COR-L47 (cell line): ENCODE data around the gene FOXD4.
"Not testable (repeated sequence)": the region's sequence is repeated elsewhere in the genome, so short reads cannot be mapped to it uniquely, and the experiment has no call there.

ENCODE experiments used
- DNase-seq: peaks from one replicate; lab custom pipeline; 2025; lab: John Stamatoyannopoulos, UW

FOXD4 gene

DNA sequence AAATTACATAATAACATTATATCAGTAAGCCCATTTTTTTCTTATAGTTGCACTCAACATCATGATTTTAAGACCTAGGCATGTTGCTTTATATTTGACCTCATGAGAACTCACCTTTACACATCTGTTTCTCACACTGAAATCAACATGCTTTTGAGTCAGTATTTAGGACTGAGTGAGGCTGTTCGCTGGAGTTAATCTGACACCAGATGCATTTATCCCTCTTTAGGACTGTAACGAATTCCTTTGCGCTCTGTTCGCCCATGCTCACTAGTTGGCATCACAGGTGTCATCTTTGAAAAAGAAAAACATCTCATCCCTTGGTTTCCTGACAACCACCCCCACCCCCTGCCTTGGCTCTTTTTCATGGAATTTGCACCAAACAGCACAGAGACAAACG is 24.3 kb downstream of the FOXD4 start:
- DNase-seq = not testable (repeated sequence)

DNA sequence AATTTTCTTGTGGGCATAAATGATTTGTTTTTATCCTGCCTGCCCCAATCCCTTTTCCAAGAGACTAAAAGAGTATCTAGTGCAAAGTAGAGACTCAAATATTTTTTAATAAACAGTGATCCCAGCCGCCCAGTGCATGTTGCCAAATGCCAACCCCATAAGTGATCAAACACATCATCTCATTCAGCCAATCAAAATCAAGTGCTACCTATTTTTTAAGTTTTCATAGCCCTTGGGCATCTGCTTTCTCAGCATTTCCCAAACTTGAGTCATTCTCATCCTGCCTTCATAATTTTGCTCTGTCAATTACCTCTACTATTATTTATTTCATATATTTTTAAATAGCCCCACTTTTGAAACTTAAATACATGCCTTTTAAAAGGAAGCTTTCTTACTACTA is 27.4 kb downstream of the FOXD4 start:
- DNase-seq = not testable (repeated sequence)

DNA sequence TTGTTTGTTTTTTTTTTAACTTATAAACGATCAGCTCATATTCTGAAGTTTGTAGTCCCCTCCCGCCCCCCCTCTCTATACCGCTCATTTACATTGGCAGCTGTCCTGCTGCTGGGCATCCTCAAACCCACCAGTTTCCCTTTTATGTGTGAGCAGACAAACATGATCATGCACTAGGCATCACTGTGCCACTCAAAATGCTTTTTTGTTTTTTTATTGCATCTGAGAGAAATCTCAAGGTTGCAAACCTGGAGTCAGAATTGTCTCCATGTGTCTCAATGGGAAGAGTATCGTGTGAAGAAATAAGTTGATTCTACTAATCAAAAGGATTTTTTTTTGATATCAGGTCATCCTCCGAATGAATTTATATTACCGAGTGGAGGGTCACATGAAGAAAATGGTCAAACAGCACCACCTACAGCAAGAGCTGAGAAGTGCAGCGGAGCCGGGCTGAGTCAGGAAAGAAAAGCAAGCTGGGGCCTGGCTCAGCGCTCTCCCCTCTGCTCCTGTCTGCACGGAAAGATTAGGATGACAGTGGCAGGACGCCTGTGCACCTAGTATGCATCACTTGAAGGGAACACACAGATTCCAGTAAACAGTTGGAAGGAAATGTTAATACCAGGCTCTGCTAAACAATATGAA is 29.7 kb downstream of the FOXD4 start:
- not testable (repeated sequence) for DNase-seq

DNA sequence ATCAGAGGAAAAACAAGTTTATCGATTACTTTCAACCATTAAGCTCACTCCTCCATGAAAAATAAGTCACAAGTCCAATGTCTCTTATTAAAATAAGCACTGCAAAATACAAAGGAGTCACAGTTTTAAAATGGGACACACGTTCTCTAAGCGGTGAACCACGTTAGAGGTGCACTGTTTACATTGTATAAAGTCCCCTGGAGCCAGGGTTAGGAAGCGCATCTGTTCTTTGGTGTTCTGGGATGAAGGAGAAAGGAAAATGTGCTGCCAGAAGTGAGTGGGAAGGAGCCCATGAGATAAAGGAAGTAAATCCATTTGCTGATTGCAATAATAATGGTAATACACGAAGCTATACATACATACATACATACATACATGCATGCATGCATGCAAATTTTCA is 30.4 kb downstream of the FOXD4 start:
- not testable (repeated sequence) for DNase-seq

DNA sequence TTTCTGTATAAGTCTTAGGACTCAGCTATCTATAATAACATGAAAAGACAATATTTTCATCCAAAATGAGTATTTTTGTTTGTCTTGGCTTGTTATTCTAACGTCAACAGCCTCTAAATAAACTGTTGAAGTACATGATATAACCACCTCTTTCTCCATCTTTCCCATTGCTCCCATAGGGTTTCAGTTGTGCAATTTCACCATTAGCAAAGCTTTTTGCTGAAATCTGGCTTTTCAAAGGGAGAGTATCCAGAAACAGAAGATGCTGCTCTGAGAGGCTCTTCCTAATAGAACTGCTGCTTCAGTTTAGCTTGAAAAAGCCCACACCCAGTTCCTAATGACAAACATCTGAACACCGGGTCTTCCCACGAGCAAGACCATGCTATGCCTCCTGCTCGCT is 31.1 kb downstream of the FOXD4 start:
- DNase-seq = not testable (repeated sequence)

DNA sequence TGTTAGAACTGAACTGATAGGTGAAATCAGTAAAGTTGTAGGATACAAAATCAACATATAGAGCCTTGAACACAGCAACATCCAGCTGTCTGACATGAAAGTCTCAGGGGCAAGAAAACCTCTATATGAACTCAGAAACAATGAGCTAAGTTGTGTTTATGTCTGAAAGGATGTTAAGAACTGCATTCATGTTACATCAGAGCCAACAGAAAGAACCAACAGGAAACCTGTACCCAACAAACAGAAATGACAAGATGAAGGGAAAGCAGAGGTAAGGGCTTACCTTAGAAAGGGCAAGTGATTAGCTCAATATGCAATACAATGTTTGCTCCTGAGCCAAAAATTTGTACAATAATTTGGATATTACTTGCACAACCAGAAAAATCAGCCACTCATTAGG is 31.5 kb downstream of the FOXD4 start:
- DNase-seq = not testable (repeated sequence)

DNA sequence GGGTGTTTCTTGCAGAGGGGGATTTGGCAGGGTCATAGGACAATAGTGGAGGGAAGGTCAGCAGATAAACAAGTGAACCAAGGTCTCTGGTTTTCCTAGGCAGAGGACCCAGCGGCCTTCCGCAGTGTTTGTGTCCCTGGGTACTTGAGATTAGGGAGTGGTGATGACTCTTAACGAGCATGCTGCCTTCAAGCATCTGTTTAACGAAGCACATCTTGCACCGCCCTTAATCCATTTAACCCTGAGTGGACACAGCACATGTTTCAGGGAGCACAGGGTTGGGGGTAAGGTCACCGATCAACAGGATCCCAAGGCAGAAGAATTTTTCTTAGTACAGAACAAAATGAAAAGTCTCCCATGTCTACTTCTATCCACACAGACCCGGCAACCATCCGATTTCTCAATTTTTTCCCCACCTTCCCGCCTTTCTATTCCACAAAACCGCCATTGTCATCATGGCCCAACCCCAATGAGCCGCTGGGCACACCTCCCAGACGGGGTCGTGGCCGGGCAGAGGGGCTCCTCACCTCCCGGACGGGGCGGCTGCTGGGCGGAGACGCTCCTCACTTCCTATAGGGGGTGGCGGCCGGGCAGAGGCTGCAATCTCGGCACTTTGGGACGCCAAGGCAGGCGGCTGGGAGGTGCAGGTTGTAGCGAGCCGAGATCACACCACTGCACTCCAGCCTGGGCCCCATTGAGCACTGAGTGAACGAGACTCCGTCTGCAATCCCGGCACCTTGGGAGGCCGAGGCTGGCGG is 35.1 kb downstream of the FOXD4 start:
- DNase-seq = not testable (repeated sequence)

DNA sequence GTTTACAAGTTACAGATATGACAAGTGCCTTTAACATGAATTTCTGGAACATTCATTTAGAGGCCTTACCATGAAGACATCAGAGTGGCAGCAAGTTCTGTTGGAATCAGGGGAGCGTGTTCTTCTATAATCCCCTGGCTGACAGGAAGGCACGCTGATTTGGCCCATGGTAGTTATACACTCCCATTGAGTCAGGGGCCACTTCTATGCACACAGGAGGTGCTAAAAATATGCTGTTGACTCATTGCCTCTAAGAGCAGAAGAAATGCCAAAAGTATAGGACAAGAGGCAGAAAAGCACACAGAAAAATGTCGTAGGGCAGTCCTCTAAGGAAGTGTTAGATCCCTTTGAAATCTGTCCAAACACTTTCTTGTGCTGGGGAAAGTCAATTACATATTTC is 39.9 kb downstream of the FOXD4 start:
- not testable (repeated sequence) for DNase-seq

DNA sequence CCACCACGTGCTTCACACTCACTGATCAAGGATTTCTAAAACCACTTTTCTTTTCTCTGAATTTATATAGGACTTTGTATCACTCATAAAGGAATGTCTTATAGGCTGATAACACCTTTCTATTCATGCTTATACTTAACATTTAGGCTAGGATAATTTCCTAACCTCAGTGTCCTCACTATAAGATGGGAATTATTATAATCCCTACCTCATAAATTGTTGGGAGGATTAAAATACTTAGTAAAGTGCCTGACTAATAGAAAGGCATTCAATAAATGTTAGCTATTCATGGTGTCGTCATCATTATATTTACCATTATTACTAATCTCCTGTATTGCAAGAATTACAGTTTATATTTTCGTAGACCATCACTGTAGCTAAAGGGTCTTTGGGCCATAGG is 41.8 kb downstream of the FOXD4 start:
- DNase-seq = not testable (repeated sequence)

DNA sequence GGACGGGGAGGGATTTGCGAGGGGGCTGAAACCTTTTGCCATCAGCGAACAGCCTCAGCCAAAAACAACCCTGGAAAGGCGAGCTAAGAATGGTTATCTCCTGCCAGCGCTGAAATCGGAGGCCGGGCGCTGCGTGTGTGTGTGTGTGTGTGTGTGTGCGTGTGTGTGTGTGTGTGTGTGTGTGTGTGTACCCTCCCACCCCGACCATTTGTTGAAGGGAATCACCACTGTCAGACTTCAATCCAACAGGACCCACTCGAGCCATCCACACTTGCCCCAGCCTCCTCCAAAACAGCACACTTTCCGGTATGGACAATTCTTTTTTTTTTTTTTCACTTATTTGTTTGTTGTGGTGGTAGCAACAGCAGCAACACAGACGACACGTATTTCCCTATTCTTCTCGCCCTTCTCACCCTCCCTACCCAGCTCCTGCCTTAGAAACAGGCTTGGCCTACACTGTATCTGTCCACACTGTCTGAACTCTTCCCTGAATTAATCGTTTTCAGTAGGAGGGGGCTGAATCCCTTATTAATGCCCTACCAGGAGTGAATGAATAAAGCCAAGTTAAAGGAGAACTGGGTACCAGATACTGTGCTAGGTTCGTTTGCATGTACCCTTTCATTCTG is 44.2 kb downstream of the FOXD4 start:
- not testable (repeated sequence) for DNase-seq

DNA sequence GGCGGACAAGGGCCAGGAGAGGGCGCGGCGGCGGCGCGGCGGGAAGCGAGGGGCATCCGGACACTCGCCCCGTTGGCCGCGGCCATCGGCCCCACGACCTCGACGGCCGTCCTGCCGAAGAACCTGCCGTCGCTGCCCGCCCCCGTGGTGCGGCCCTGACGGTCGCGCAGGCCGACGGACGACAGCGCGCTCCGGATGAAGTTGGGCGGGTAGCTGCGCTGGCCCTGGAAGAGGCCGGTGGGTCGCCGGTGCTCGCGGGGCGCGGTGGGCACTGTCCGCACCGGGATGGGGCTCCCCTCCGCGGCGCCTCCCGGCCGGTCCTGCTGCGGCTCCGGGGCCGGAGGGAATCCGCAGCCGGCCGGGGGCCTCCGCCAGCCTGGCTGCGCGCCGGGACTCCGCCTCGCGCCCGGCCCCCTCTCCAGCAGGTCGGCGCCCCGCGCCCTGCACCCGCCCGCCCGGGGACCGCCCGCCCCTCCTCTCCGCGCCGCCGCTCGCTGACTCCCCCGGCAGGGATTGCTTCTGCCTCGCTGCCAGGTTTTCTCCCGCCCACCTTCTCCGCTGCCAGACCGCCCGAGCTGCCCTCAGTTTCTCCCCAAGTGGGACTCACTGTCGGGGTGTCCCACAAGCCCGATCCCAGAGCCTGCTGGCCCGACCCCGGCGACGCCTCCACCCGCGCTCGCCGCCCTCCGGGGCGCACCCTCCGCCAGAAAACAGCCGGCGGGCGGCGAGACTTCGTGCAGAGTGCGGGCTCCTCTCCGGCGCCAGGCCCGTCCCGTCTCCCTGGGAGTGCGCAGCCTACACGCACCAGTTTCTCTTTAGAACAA is 44.9 kb downstream of the FOXD4 start:
- not testable (repeated sequence) for DNase-seq
